Keratinocyte (primary cell): ENCODE data around the gene MALT1. TPM values are rescaled to one million over a fixed set of nuclear protein-coding genes. Genes with fewer than 3 reads are reported as not detected.

Experiments used
- DNase-seq: peaks from one replicate; pipeline ENCODE4 v3.0.0-alpha.2; 2011; ENCODE audit warnings: low read depth, missing footprints, low spot score
- FAIRE-seq: peaks from 2 replicates; lab custom pipeline; 2011; peaks lifted over from hg19 to GRCh38; lab: Jason Lieb, UNC
- H2AFZ ChIP-seq: 2 replicates; pipeline ENCODE4 v1.6.0; 2012; ENCODE audit warnings: low read length, control low read depth, inconsistent platforms; ENCODE audit not compliant: control insufficient read depth
- H3K27ac ChIP-seq: 2 replicates; pipeline ENCODE4 v1.5.1; 2011; ENCODE audit warnings: low read length; ENCODE audit not compliant: control insufficient read depth, insufficient read depth
- H3K27me3 ChIP-seq: 3 replicates; pipeline ENCODE4 v1.6.0; 2011; ENCODE audit warnings: low read length; ENCODE audit not compliant: control insufficient read depth, insufficient read depth; ENCODE audit errors: extremely low read depth
- H3K36me3 ChIP-seq, 2 experiments: 2 replicates in 1 of 2; 3 replicates in 1 of 2; pipeline ENCODE4 v1.5.1; 2011; ENCODE audit warnings: low read length in 2 of 2, mild to moderate bottlenecking in 1 of 2; ENCODE audit not compliant: control insufficient read depth in 2 of 2, insufficient read depth in 2 of 2; ENCODE audit errors: extremely low read depth in 1 of 2
- H3K4me1 ChIP-seq: 3 replicates; pipeline ENCODE4 v1.5.1; 2011; ENCODE audit warnings: low read length; ENCODE audit not compliant: control insufficient read depth, insufficient read depth; ENCODE audit errors: extremely low read depth
- H3K4me2 ChIP-seq: 3 replicates; pipeline ENCODE4 v1.6.0; 2011; ENCODE audit warnings: low read depth, low read length; ENCODE audit not compliant: control insufficient read depth, insufficient read depth; ENCODE audit errors: extremely low read depth
- H3K4me3 ChIP-seq, 3 experiments: fragments of 200-600 bp in 1 of 3; sonication (generic) in 1 of 3; 2 replicates in 2 of 3; 3 replicates in 1 of 3; pipeline ENCODE4 v1.5.1; 2011 to 2016; ENCODE audit warnings: low read length in 3 of 3, mild to moderate bottlenecking in 3 of 3, control low read depth in 2 of 3, inconsistent platforms in 1 of 3, low read depth in 1 of 3, mixed read lengths in 1 of 3, mixed run types in 1 of 3, moderate library complexity in 1 of 3; ENCODE audit not compliant: control insufficient read depth in 2 of 3, insufficient read depth in 2 of 3; ENCODE audit errors: extremely low read depth in 1 of 3
- H3K79me2 ChIP-seq: 2 replicates; pipeline ENCODE4 v1.6.0; 2012; ENCODE audit warnings: low read length; ENCODE audit not compliant: control insufficient read depth, insufficient read depth
- H3K9ac ChIP-seq: 3 replicates; pipeline ENCODE4 v1.6.0; 2011; ENCODE audit warnings: low read length; ENCODE audit not compliant: control insufficient read depth, insufficient read depth; ENCODE audit errors: extremely low read depth
- H3K9me1 ChIP-seq: 3 replicates; pipeline ENCODE4 v1.6.0; 2011; ENCODE audit warnings: low read length; ENCODE audit not compliant: control insufficient read depth, insufficient read depth; ENCODE audit errors: extremely low read depth
- H3K9me3 ChIP-seq: 2 replicates; pipeline ENCODE4 v1.5.1; 2012; ENCODE audit warnings: low read depth, low read length; ENCODE audit not compliant: control insufficient read depth
- H4K20me1 ChIP-seq: 3 replicates; pipeline ENCODE4 v1.6.0; 2011; ENCODE audit warnings: low read length; ENCODE audit not compliant: control insufficient read depth, insufficient read depth; ENCODE audit errors: extremely low read depth
- CTCF ChIP-seq, 3 experiments: IDR thresholded peaks in 1 of 3; conservative IDR thresholded peaks in 1 of 3; optimal IDR thresholded peaks in 1 of 3; 2 replicates in 2 of 3; 3 replicates in 1 of 3; pipeline versions ENCODE3 to v1.5.1; 2011; ENCODE audit warnings: low read length in 3 of 3, mild to moderate bottlenecking in 3 of 3, moderate library complexity in 2 of 3, control low read depth in 1 of 3, inconsistent platforms in 1 of 3; ENCODE audit not compliant: insufficient read depth in 2 of 3; ENCODE audit errors: extremely low read depth in 1 of 3
- EZH2 ChIP-seq: IDR thresholded peaks from one replicate; pipeline ENCODE4 v1.6.1; 2012; ENCODE audit warnings: inconsistent platforms, mild to moderate bottlenecking, low read length, moderate library complexity
- dilution Hi-C: fragments of 300-500 bp; cut with MboI; formaldehyde crosslinking; loops from one replicate; pipeline ENCODE4 v1.7.0; 2020; ENCODE audit warnings: low sequenced_read_pairs; ENCODE audit not compliant: extremely low pct_ligation_motif_present
- polyA plus RNA-seq, 5 experiments: library from polyadenylated mRNA; depleted of rRNA in 3 of 5; stranded (reverse) in 3 of 5; stranded (forward) in 1 of 5; unstranded in 1 of 5; fragments of >200 nt; gene quantifications; 1 replicate in 1 of 5; 2 replicates in 3 of 5; 3 replicates in 1 of 5; pipeline versions ENCODE4 v1.2.1 to v1.2.3, GENCODE V29; 2011 to 2012; ENCODE audit warnings: missing spikeins in 2 of 5, low read depth in 1 of 5, low replicate concordance in 1 of 5

The MALT1 gene
- polyA plus RNA-seq, 1 donor (not counting 4 experiments of a cell fraction or from before 2014, with no cell fraction given): 52.1 TPM

DNA sequence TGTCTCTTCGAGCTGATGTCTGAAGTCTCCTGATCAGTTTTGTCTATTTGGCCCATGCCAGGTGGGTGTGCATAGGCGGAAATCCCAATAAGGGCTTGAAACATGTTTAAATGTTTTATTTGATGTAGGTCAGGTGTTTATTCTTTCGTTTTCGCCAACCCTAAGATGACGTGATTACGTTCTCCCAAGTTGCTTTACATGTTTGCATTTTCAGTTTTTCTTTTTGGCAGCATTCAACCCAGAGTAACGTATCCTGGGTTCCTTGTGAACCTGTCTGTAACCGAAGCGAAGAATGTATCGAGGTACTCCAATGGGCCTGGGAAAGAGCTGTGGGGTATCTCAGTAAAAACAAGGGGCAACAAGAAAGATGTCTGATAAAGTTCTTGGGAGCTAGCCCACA is 45.4 kb upstream of the MALT1 start:
- no peak overlapping the region for H2AFZ ChIP-seq
- DNase-seq (no peak), FAIRE-seq (no peak)
- H3K9me1 ChIP-seq: no peaks in the 10 kb centered on the region
- dilution Hi-C loops: no loop called here
- H3K36me3 ChIP-seq: no peaks in the 10 kb centered on the region
- no peak overlapping the region for H3K27ac ChIP-seq
- H3K4me2 ChIP-seq: no peak overlapping the region
- H3K27me3 ChIP-seq: no peaks in the 10 kb centered on the region
- H3K9ac ChIP-seq: no peak overlapping the region
- H3K9me3 ChIP-seq: no peaks in the 10 kb centered on the region
- no peak for TF ChIP-seq EZH2
- no peak for TF ChIP-seq CTCF (optimal IDR thresholded peaks at IDR 0.05 in 1 of 3, IDR thresholded peaks at IDR 0.05 in 1 of 3, conservative IDR thresholded peaks at IDR 0.05 in 1 of 3; ENCODE audit: extremely low read depth in 1 of 3, insufficient read depth in 2 of 3, low read length in 3 of 3)
- no peak overlapping the region for H3K4me3 ChIP-seq
- H3K79me2 ChIP-seq: no peaks in the 10 kb centered on the region
- peaks cover 10% of the 10 kb centered on the region for H3K4me1 ChIP-seq
- no peaks in the 10 kb centered on the region for H4K20me1 ChIP-seq

GRCh38 chr18:58630071-58630470 is 41.2 kb upstream of the MALT1 start:
- H4K20me1 ChIP-seq: no peaks in the 10 kb centered on the region
- no peak overlapping the region for H3K4me2 ChIP-seq
- dilution Hi-C loops: no loop called here
- no peak overlapping the region for H2AFZ ChIP-seq
- H3K79me2 ChIP-seq: no peaks in the 10 kb centered on the region
- DNase-seq: no peak
- H3K27ac ChIP-seq: no peak overlapping the region
- TF ChIP-seq CTCF (optimal IDR thresholded peaks at IDR 0.05 in 1 of 3, IDR thresholded peaks at IDR 0.05 in 1 of 3, conservative IDR thresholded peaks at IDR 0.05 in 1 of 3; ENCODE audit: extremely low read depth in 1 of 3, insufficient read depth in 2 of 3, low read length in 3 of 3): no peak
- no peak for TF ChIP-seq EZH2
- no peaks in the 10 kb centered on the region for H3K27me3 ChIP-seq
- no peaks in the 10 kb centered on the region for H3K9me1 ChIP-seq
- H3K9ac ChIP-seq: no peak overlapping the region
- H3K36me3 ChIP-seq: no peaks in the 10 kb centered on the region
- H3K4me1 ChIP-seq: peaks cover 13% of the 10 kb centered on the region
- no peaks in the 10 kb centered on the region for H3K9me3 ChIP-seq
- no peak overlapping the region for H3K4me3 ChIP-seq
- no peak for FAIRE-seq
